Skeletal muscle satellite cell (primary cell): ENCODE results near the gene CLUH.

ENCODE experiments used
- H3K27me3 ChIP-seq: 2 replicates; pipeline ENCODE4 v1.7.0; 2013; ENCODE audit warnings: low read length; ENCODE audit not compliant: control insufficient read depth, insufficient read depth
- H3K36me3 ChIP-seq: 2 replicates; pipeline ENCODE4 v1.7.0; 2013; ENCODE audit warnings: mild to moderate bottlenecking, control low read depth, low read length; ENCODE audit not compliant: insufficient read depth
- H3K4me1 ChIP-seq: 2 replicates; pipeline ENCODE4 v1.7.0; 2013; ENCODE audit warnings: low read length; ENCODE audit not compliant: control insufficient read depth, insufficient read depth
- H3K4me2 ChIP-seq: 2 replicates; pipeline ENCODE4 v1.7.0; 2013; ENCODE audit warnings: mild to moderate bottlenecking, low read length
- H3K4me3 ChIP-seq: 2 replicates; pipeline ENCODE4 v1.7.0; 2013; ENCODE audit warnings: low read length
- H3K9ac ChIP-seq: 2 replicates; pipeline ENCODE4 v1.7.0; 2013; ENCODE audit warnings: mild to moderate bottlenecking, low read depth, low read length, moderate library complexity
- H3K9me3 ChIP-seq: replicated peaks from 2 replicates; pipeline ENCODE4 v1.7.0; 2013; ENCODE audit warnings: mild to moderate bottlenecking, control low read depth, low read length

Gene CLUH

GRCh38 chr17:2697611-2698162, 13.9 kb downstream of the CLUH start:
- Histone ChIP-seq H3K36me3 (peaks cover 60% of the 10 kb centered on the region), H3K9me3 (no peaks in the 10 kb centered on the region)

GRCh38 chr17:2695961-2696760, 15.4 kb downstream of the CLUH start:
- Histone ChIP-seq H3K36me3 (peaks cover 55% of the 10 kb centered on the region), H3K27me3 (no peaks in the 10 kb centered on the region), H3K4me3 (no peak overlapping the region), H3K4me1 (no peaks in the 10 kb centered on the region), H3K9ac (no peak overlapping the region), H3K9me3 (no peaks in the 10 kb centered on the region), H3K4me2 (no peak overlapping the region)

More at GRCh38 chr17:2697611-2698162, 13.9 kb downstream of the CLUH start:
- Histone ChIP-seq H3K4me2 (no peak overlapping the region), H3K9ac (no peak overlapping the region), H3K27me3 (no peaks in the 10 kb centered on the region), H3K4me3 (no peak overlapping the region), H3K4me1 (no peaks in the 10 kb centered on the region)

- Histone ChIP-seq H3K9me3 (no peaks in the 10 kb centered on the region), H3K27me3 (no peaks in the 10 kb centered on the region), H3K36me3 (peaks cover 48% of the 10 kb centered on the region)
These were observed 16.2 kb downstream of the CLUH start for GRCh38 chr17:2695243-2695960.

GRCh38 chr17:2694381-2695242, 17.0 kb downstream of the CLUH start:
- Histone ChIP-seq H3K9me3 (no peaks in the 10 kb centered on the region), H3K4me3 (no peak overlapping the region), H3K36me3 (peaks cover 45% of the 10 kb centered on the region), H3K4me2 (no peak overlapping the region), H3K4me1 (no peaks in the 10 kb centered on the region), H3K9ac (no peak overlapping the region), H3K27me3 (no peaks in the 10 kb centered on the region)

More at GRCh38 chr17:2695243-2695960, 16.2 kb downstream of the CLUH start:
- no peaks in the 10 kb centered on the region for H3K4me1 ChIP-seq
- no peak overlapping the region for H3K4me2 ChIP-seq
- no peak overlapping the region for H3K4me3 ChIP-seq
- no peak overlapping the region for H3K9ac ChIP-seq

GRCh38 chr17:2693561-2694380, 17.8 kb downstream of the CLUH start:
- no peak overlapping the region for H3K4me2 ChIP-seq
- H3K36me3 ChIP-seq: peaks cover 39% of the 10 kb centered on the region

GRCh38 chr17:2692781-2693135, 18.8 kb downstream of the CLUH start:
- H3K36me3 ChIP-seq: peaks cover 30% of the 10 kb centered on the region
- H3K4me1 ChIP-seq: no peaks in the 10 kb centered on the region
- H3K4me2 ChIP-seq: no peak overlapping the region
- H3K27me3 ChIP-seq: no peaks in the 10 kb centered on the region
- H3K9ac ChIP-seq: no peak overlapping the region
- H3K9me3 ChIP-seq: no peaks in the 10 kb centered on the region
- no peak overlapping the region for H3K4me3 ChIP-seq

More at GRCh38 chr17:2693561-2694380, 17.8 kb downstream of the CLUH start:
- no peaks in the 10 kb centered on the region for H3K9me3 ChIP-seq
- H3K4me1 ChIP-seq: no peaks in the 10 kb centered on the region
- no peak overlapping the region for H3K9ac ChIP-seq
- no peaks in the 10 kb centered on the region for H3K27me3 ChIP-seq
- no peak overlapping the region for H3K4me3 ChIP-seq

GRCh38 chr17:2691965-2692780, 19.4 kb downstream of the CLUH start:
- H3K4me3 ChIP-seq: no peak overlapping the region
- no peak overlapping the region for H3K4me2 ChIP-seq

GRCh38 chr17:2691069-2691871, 20.3 kb downstream of the CLUH start:
- Histone ChIP-seq H3K36me3 (peaks cover 23% of the 10 kb centered on the region), H3K4me2 (no peak overlapping the region), H3K4me1 (peaks cover 5% of the 10 kb centered on the region), H3K9me3 (no peaks in the 10 kb centered on the region), H3K27me3 (no peaks in the 10 kb centered on the region), H3K4me3 (no peak overlapping the region), H3K9ac (no peak overlapping the region)

More at GRCh38 chr17:2691965-2692780, 19.4 kb downstream of the CLUH start:
- no peaks in the 10 kb centered on the region for H3K9me3 ChIP-seq
- peaks cover 29% of the 10 kb centered on the region for H3K36me3 ChIP-seq
- H3K4me1 ChIP-seq: no peaks in the 10 kb centered on the region
- no peak overlapping the region for H3K9ac ChIP-seq
- no peaks in the 10 kb centered on the region for H3K27me3 ChIP-seq

- peaks cover 14% of the 10 kb centered on the region for H3K36me3 ChIP-seq
- H3K4me2 ChIP-seq: no peak overlapping the region
- no peak overlapping the region for H3K9ac ChIP-seq
- no peaks in the 10 kb centered on the region for H3K9me3 ChIP-seq
- H3K27me3 ChIP-seq: no peaks in the 10 kb centered on the region
- H3K4me3 ChIP-seq: no peak overlapping the region
- H3K4me1 ChIP-seq: peaks cover 5% of the 10 kb centered on the region
These were observed 21.1 kb downstream of the CLUH start for GRCh38 chr17:2690165-2691068.
